GM21423 (cell line): ENCODE measurements around the gene MN1.
"Not testable (repeated sequence)": the region's sequence is repeated elsewhere in the genome, so short reads cannot be mapped to it uniquely, and the experiment has no call there.

Experiments
- ATAC-seq: cut with Tn5 transposase; IDR thresholded peaks from one replicate; pipeline ENCODE4 v1.9.1; 2021; ENCODE audit warnings: mild to moderate bottlenecking, moderate library complexity; ENCODE audit not compliant: unreplicated experiment

MN1 gene

DNA sequence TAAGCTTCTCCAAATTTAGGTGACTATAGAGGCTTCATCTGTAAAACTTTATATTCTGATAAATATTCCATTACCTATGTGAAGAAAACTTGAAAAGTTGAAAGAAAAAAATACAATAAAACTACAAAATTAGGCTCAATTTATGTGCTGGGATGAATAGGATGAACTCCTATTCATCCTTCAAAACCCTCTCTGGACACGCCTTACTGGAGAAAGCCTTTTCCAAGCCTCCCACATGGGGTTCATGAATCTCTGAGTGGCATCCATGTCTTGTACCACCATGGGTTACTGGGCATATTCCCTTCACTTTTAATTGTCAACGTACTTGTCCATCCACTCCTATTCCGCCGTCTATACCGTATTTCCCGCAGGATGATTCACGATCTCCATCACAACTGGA is 55.7 kb downstream of the MN1 start:
- no peak for ATAC-seq

DNA sequence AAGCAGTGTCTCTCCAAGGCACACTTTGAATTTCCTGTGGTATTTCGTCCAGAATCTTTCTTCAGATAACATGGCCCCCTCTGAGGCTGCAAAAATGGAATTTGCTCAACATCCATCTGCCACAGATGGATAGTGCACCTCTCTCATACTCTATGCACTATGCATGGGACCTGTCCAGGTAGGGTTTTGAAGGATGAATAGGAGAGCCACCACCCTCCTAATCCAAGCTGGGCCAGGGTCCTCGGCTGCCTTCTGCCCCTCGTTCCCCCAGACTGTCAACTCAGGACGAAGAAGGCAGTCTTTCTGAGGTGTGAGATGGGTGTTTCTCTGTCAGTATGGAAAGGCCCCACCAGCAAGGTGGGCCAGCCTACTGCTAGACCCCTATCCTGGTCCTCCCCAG is 56.4 kb downstream of the MN1 start:
- ATAC-seq: no peak

DNA sequence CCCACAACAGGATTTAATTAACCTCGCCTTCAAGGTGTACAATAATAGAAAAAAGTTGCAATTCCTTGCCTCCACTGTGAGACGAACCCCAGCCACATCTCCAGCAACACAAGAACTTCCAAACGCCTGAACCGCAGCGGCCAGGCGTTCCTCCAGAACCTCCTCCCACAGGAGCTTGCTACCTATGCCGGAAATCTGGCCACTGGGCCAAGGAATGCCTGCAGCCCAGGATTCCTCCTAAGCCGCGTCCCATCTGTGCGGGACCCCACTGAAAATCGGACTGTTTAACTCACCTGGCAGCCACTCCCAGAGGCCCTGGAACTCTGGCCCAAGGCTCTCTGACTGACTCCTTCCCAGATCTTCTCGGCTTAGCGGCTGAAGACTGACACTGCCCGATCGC is 57.5 kb downstream of the MN1 start:
- ATAC-seq: not testable (repeated sequence)

DNA sequence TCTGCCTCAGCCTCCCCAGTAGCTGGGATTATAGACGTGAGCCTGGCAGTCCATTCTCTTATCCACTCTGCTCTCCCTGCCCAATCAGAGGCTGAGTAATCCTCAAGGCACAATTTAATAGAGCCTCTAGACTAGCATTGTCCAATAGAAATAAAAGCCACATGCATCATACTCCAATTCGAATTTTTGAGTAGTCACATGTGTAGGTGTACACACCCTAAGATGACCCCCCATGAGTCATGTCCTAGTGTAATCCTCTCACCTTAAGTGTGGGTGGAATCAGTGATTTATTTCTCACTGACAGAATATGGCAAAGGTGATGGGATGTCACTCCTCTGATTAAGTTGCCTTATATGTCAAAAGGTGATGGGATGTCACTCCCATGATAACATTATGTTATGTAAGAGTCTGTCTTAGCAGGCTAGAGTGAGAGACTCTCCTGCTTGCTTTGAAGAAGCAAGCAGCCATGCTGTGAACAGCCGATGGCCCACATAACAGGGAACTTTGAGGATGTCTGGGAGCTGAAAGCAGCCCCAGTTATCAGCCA is 61.3 kb downstream of the MN1 start:
- ATAC-seq: no peak

DNA sequence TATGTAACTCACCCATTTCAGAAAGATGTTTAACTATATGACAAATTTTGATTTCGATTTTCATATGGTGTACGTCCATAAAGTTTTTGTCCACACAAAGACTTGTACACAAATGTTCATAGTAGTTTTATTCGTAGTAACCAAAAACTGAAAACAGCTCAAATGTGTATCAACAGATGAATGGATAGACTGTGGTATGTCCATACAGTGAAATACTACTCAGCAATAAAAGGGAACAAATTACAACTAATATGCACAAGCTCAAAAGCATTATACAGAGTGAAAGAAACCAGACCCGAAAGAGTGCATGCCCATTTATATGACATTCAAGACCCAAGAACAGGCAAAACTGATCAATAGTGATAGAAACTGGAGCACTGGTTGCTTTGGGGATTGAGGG is 64.0 kb downstream of the MN1 start:
- ATAC-seq: no peak

DNA sequence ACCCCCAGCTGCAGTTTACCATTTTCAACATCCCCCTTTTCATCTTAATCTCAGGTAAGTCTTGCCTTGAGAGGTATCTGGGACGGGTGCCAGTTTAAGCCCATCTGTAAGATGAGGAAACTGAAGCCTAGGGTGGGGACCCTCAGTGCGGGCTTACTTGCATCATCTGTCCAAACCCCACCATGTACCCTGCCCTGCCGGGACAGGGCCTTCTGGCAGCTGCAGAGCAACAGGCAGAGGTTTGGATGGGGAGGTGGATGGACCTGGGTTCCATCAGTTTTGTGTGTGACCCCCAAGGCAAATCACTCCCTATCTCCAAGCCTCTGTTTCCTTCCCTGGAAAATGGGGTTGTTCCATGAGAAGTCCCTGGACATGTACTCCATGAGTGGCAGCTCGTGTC is 67.5 kb downstream of the MN1 start:
- ATAC-seq: no peak

DNA sequence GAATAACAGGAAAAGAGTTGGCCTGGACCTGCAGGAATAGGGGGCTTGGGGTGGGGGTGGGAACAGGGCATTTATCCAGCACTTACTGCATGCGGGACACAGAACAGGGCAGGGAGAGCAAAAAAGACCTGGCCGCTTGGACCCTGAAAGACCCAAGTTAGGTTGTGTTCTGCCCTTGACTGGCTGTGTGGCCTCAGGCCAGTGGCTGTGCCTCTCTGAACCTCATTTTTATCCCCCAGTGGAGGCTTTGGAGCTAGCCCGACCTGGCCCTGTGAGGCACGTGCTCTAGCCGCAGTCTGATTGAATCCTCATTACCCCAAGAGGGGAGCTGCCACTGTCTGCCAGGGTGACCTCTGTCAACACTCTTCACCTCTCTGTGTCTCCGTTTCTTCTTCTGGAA is 68.7 kb downstream of the MN1 start:
- no peak for ATAC-seq

DNA sequence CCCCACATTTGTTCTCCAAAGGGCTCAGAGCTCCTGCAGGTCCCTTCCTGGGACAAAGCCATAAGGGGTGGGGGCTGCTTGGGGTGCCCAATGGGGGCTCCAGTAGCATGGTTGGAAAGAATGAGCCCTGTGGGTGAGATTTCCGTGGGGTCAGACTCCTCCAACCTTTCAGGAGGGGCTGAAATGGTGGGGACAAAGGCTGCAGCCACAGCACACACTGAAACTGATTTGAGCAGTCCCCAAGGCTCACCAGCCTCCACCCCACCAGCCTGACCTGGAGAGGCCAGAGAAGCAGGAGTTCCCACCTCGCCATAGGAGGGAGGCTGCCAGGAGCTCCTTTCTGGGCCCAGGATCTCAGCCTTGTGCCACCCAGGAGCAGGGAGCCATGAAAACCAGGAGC is 69.2 kb downstream of the MN1 start:
- ATAC-seq: no peak

DNA sequence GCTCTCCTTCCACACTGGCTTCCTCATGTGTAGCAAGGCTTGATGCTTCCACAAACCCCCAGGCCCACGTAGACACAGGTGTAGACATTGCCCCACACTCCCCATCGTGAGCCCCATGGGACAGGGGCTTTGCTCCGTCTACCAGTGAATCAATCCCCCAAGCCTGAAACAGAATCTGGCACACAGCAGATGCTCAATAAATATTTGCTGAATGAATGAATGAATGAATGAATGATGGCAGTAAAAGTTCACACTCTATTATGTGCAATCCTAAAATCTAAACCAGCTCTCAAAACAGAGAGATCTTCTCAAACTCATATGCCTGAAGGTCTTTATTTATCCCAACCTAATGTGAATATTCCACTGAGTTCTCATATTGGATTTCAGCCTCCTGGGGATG is 69.9 kb downstream of the MN1 start:
- ATAC-seq: no peak

DNA sequence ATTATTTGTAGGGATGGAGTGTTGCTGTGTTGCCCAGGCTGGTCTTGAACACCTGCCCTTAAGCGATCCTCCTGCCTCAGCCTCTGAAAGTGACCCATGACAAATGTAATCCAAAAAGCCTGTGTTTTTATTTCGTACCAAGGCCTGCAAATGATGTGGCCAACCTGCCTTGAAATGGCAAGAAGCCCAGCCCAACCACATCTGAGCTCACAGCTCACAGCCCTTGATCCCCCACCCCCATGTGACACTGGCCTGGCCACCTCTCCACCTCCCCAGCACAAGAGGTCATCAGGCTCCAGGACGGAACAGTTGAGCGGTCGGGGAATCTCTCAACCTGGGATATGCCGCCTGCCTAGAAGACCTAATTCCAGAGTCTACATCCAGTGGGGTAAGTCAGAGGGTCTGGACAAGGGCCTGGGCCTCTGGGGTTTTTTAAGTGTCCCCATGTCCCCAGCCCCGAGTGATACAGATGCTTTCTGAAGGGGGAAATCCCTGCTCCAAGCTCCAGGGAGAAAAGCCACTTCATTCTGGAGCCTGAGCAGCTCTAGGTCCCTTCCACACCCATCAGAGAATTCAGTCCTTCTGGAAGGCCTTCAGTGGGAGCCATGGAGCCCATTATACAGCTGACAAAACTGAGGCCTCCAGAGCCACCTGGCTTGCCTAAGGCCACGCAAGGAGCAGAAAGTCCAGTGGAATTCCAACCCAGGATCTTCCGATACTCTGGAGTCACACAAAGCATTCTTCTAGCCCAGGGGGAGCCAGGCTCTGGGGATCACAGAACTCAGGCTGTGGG is 70.7 kb downstream of the MN1 start:
- ATAC-seq: no peak

DNA sequence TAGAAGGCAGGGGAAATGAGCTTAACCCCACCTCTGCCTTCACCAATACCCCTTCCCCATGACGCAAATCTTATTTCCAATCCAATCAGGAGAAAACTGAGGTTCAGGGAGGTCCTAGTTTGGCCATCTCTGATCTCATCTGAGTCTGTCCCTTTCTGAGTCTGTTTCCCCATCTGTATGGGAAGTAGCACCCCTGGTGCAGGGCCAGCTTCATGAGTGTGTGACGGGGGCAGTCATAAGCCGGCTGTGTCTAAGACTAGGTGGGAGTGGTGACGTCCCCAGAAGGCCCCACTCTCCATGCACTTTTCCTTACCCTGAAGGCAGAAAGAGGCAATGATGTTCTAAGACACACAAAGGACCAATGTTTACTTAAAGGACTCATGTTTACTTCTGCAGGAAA is 72.3 kb downstream of the MN1 start:
- no peak for ATAC-seq

DNA sequence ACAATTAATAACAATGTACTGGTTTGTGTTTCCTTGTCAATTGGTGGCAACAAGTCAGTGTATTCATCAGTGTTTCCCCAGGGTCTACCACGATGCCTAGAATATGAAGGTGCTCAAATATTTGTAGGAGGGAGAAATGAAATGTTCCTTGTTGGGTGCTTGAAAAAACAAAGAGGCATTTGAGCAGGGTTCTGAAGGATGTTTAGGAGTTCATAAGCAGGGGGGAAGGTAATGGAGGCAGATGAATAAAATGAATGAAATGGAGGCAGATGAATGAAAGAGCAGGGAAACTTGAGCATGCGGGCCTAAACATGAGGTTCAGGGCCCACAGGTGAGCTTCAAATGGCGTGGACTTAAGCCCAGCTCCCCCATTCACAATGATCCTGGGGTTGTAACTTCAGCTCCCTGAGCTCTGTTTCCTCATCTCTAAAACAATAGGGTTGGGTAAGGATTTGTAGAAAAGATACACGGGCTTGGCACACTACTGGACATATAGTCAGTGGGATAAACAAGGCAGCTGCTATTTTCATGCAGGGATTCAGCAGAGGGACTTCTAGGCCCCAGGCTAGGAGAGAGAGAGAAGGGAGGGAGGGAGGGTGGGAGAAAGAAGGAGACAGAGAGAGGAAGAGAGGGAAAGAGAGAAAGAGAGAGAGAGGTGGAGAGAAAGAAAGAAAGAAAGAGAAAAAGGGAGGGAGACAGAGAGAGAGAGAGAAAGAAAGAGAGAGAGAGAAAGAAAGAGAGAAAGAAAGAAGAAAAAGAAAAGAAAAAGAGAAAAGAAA is 73.7 kb downstream of the MN1 start:
- ATAC-seq: no peak

DNA sequence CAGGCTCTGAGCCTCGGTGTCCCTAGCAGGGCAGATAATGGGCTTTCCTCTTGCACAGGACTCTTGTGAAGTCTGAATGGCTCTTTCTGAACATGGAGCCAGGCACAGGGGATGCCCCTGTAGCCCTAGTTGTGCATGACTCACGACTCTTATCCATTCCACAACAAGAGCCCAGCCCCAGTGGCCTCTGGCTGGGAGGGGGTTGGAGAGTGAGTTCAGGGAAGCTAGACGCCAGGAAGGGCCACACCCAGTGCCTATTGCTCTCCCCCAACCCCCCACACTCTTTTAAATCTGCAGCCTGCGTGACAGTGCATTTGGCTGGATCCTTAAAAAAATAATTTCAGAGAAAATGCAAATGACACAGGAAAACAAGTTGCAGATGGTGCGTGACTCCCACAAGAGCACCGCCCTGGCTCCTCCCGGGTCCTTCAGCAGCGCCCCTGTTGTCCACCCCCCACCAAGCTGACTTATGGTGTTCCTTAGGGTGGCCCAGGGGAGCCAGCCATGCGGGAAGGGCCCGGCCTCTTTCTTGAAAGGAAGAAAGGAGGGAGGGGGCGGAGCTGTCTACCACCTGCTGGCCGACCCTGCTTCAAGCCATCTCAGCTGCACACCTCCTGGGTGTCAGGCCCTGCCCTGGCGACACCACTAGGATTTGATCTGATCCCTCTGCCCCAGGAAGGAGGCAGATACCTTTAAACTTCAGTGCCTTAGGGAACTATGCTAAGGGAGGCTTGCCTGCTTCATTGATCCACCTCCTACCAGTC is 74.7 kb downstream of the MN1 start:
- no peak for ATAC-seq

DNA sequence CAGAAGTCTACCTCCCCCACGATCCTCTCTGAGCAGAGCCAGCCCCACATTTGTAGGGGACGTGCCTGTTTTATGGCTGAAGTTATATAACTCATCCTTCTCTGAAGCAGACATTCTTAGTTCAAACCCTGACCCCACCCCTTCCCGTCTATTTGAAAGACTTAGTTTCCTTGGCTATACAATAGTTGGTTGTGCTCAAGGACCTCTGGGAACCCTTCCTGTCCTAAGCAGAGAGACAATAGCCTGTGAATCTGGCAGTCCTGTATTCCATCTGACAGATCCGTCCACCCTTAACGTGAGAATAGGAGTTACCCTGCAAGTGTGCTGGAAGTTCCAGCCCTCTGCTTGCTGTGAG is 75.2 kb downstream of the MN1 start:
- ATAC-seq: no peak

DNA sequence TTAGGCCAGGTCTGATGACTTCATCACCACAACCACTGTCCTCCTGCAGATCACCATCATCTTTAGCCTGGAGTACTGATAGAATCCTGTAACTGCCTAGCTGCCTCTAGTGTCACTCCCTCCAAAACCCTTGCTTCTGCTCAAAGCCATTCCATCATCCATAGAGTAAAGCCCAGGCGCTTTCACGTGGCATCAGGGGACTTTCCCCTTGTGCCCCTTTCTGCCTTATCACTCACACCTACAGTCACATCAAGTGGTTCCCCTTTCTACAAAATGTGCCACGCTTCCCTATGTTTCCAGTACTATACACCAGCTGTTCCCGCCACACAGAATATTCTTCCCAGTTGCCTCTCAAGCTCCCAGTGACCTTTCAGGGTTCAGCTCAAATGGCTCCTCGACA is 75.9 kb downstream of the MN1 start:
- ATAC-seq: no peak

DNA sequence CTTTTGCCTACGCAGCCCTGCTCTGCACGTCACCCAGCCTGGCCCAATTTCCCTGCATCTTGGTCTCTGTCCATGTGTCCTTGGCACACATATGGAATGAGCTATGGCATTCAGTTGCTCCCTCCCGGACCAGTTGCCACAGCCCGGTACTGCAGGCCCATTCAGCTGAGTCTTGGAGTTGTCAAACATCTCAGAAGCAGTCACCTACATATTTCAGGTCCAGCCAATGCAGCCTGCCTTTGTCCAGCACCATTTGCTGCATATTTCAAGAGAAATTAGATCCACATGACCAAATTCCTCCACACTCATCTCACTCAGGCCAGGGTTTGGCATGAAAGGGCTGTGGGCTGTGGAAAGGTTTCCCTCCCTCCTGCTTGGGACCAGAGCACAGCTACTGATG is 76.8 kb downstream of the MN1 start:
- ATAC-seq: no peak

DNA sequence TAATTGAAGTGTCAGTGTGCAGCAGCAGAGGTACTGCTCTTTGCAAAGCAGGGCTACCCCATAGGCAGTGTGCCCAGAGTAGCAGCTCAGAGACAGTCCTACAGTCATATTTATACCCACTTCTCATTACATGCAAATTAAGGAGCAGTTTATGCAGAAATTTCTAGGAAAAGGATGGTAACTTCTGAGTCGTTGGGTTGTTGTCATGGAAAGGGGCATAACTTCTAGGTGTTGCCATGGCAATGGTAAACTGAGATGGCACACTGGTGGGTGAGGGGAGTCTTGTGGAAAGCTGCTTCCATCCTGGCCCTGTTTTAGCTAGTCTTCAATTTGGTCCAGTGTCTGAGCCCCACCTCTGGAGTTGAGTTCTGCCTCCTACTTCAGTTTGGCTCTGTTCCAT is 77.4 kb downstream of the MN1 start:
- no peak for ATAC-seq

DNA sequence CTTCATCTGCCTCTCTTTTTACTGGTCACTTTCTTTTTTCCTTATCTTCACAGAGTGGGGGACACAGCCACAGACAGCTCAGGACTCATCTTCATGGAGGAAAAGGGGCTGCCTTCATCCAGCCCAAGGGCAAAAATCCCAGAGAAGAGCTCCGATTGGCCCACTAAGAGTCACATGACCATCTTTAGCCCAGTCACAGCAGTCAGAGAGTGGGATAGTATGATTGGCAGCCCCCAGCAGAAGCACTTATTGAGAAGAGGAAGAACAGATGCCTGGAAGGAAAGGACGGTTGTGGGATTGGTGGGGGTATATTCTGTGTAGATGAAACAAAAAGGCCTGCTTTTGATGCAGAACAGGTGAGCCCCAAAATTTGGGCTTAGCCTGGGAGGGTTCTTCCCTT is 77.8 kb downstream of the MN1 start:
- ATAC-seq: no peak

DNA sequence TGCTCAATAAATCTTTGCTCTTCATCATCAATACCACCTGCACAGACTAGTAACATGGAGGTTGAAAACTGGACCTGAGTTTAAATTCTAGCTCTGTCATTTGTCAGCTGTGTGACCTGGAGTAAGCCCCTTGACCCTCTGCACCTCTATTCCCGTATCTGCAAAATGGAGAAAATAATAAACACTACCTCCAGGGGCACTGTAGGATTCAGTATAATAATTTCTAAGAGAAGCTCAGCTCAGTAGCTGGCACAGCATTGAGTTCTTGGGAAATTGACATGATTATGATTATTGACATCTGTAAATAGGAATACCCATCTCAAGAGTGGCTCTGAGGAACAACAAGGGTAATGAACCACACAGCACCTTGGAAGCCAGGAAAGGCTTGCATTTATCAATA is 78.4 kb downstream of the MN1 start:
- no peak for ATAC-seq

DNA sequence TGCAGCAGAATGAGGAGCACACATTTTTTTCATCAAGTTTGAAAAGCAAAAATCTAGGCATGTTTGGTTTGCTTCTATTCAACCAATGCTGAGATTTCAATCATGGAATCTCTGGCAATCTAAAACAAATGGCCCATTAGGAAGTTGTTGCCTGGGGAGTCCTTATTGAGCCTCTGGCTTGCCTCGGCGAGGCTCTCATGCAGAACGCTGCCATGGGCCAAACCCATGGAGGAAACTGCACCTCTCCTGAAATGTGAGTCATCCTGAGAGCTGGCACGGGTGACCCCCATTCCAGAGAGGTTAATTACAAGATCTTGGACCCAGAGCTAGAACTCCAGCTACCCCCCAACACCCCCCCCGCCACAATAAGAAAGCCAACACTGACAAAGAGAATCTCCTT is 80.7 kb downstream of the MN1 start:
- no peak for ATAC-seq

DNA sequence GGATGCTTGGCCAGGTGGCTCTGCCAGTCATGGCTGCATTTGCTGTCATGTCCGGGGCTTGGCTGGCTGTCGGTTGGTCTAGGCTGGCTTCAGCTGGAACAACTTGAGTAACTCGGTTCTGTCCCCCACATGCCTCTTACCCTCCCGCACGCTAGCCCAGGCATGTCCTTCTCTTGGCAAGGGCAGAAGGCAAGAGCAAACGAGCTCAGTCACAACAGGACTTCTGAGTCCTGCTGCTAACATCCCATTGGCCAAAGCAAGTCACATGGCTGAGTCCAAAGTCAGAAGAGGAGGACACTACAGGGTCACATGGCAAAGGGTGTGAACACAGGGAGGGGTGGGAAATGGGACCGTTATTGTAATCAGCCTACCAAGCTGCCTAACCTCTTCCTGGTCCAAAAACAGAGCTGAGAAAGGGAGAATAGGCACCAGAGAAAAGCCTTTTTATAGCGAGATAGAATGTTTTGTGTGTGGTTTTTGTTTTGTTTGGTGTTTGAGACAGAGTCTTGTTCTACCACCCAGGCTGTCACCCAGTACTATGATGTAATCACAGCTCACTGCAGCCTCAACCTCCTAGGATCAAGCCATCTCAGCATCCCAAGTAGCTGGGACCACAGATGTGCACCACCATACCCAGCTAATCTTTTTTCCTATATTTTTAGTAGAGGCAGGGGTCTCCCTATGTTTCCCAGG is 81.9 kb downstream of the MN1 start:
- ATAC-seq: no peak
